ENCODE results near the gene HPN. TPM values are rescaled to one million over a fixed set of nuclear protein-coding genes. Genes with fewer than 3 reads are reported as not detected.

The HPN gene
- total and polyA plus RNA-seq, 2 of the 13 experiments (the other 11 are each of a cell fraction or from before 2014, with no cell fraction given) = 46.7 to 261 TPM

- TF ChIP-seq ZNF687 (CRISPR knock-in tag; IDR thresholded peaks at IDR 0.05) (peak; percentile 57), ZSCAN21 (CRISPR knock-in tag; IDR thresholded peaks at IDR 0.05; ENCODE audit: borderline replicate concordance) (no peak), ZUFSP (CRISPR knock-in tag; IDR thresholded peaks at IDR 0.05; ENCODE audit: borderline replicate concordance) (no peak), CREM (IDR thresholded peaks at IDR 0.05) (peak; percentile 89), CREM (CRISPR knock-in tag; IDR thresholded peaks at IDR 0.05) (no peak), NFKBIZ (CRISPR knock-in tag; IDR thresholded peaks at IDR 0.05) (peak; percentile 71; the same call in 1 of the 2 replicates), HMG20B (CRISPR knock-in tag; conservative IDR thresholded peaks at IDR 0.05) (peak; percentile 95), ZNF547 (CRISPR knock-in tag; IDR thresholded peaks at IDR 0.05) (no peak), ZSCAN25 (CRISPR knock-in tag; IDR thresholded peaks at IDR 0.05) (peak; percentile 71), ZMYM4 (CRISPR knock-in tag; IDR thresholded peaks at IDR 0.05) (peak; percentile 51), SIN3A (IDR thresholded peaks at IDR 0.05; ENCODE audit: borderline replicate concordance, low read depth, low read length) (0 out of 2 replicates have a peak, but pooled peaks have one; percentile 47), KMT2B (CRISPR knock-in tag; IDR thresholded peaks at IDR 0.05) (no peak), CAMTA2 (CRISPR knock-in tag; IDR thresholded peaks at IDR 0.05; ENCODE audit: borderline replicate concordance) (no peak)
- TF ChIP-seq, protein P1, sequence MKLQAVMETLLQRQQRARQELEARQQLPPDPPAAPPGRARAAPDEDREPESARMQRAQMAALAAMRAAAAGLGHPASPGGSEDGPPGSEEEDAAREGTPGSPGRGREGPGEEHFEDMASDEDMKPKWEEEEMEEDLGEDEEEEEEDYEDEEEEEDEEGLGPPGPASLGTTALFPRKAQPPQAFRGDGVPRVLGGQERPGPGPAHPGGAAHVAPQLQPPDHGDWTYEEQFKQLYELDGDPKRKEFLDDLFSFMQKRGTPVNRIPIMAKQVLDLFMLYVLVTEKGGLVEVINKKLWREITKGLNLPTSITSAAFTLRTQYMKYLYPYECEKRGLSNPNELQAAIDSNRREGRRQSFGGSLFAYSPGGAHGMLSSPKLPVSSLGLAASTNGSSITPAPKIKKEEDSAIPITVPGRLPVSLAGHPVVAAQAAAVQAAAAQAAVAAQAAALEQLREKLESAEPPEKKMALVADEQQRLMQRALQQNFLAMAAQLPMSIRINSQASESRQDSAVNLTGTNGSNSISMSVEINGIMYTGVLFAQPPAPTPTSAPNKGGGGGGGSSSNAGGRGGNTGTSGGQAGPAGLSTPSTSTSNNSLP (IDR thresholded peaks at IDR 0.05; ENCODE audit: low read depth, low read length) = peak; percentile 99
- TF ChIP-seq, protein P2, sequence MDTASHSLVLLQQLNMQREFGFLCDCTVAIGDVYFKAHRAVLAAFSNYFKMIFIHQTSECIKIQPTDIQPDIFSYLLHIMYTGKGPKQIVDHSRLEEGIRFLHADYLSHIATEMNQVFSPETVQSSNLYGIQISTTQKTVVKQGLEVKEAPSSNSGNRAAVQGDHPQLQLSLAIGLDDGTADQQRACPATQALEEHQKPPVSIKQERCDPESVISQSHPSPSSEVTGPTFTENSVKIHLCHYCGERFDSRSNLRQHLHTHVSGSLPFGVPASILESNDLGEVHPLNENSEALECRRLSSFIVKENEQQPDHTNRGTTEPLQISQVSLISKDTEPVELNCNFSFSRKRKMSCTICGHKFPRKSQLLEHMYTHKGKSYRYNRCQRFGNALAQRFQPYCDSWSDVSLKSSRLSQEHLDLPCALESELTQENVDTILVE (CRISPR knock-in tag; IDR thresholded peaks at IDR 0.05) = 0 out of 2 replicates have a peak, but pooled peaks have one; percentile 54
- TF ChIP-seq, protein P3, sequence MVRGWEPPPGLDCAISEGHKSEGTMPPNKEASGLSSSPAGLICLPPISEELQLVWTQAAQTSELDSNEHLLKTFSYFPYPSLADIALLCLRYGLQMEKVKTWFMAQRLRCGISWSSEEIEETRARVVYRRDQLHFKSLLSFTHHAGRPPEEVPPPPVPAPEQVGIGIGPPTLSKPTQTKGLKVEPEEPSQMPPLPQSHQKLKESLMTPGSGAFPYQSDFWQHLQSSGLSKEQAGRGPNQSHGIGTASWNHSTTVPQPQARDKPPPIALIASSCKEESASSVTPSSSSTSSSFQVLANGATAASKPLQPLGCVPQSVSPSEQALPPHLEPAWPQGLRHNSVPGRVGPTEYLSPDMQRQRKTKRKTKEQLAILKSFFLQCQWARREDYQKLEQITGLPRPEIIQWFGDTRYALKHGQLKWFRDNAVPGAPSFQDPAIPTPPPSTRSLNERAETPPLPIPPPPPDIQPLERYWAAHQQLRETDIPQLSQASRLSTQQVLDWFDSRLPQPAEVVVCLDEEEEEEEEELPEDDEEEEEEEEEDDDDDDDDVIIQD (CRISPR knock-in tag; IDR thresholded peaks at IDR 0.05; ENCODE audit: low read depth) = 0 out of 2 replicates have a peak, but pooled peaks have one; percentile 34
These were observed 35.1 kb upstream of the HPN start (continued) for GRCh38 chr19:35006342-35006998.
